Neutrophil (primary cell): ENCODE measurements around the gene ADCY7.

ENCODE experiments used
- H3K27ac ChIP-seq: fragments of 200-600 bp; sonication (generic); 2 replicates; pipeline ENCODE4 v1.5.1; 2016; ENCODE audit warnings: mild to moderate bottlenecking, moderate library complexity
- H3K27me3 ChIP-seq: fragments of 200-600 bp; sonication (generic); 2 replicates; pipeline ENCODE4 v1.6.0; 2016; ENCODE audit warnings: mild to moderate bottlenecking
- H3K36me3 ChIP-seq: fragments of 200-600 bp; sonication (generic); 2 replicates; pipeline ENCODE4 v1.5.1; 2017
- H3K4me1 ChIP-seq, 2 experiments: fragments of 200-600 bp in 1 of 2; sonication (generic) in 1 of 2; 1 replicate in 1 of 2; 2 replicates in 1 of 2; pipeline versions ENCODE4 v1.5.1 to v1.6.1; 2013 to 2016; ENCODE audit warnings: low read depth in 1 of 2, low read length in 1 of 2, mild to moderate bottlenecking in 1 of 2, moderate library complexity in 1 of 2; ENCODE audit not compliant: control insufficient read depth in 1 of 2, insufficient read depth in 1 of 2
- H3K4me3 ChIP-seq, 2 experiments: fragments of 200-600 bp in 1 of 2; sonication (generic) in 1 of 2; 1 replicate in 1 of 2; 2 replicates in 1 of 2; pipeline ENCODE4 v1.5.1; 2013 to 2016; ENCODE audit warnings: low read depth in 1 of 2, low read length in 1 of 2, mild to moderate bottlenecking in 1 of 2, moderate library complexity in 1 of 2
- H3K9me3 ChIP-seq: fragments of 200-600 bp; sonication (generic); 2 replicates; pipeline ENCODE4 v1.5.1; 2016
- TF ChIP-seq, protein P1 (sequence below): fragments of 200-600 bp; sonication (generic); IDR thresholded peaks from 2 replicates; pipeline ENCODE4 v1.5.1; 2016; ENCODE audit warnings: antibody characterized with exemption

The ADCY7 gene

DNA sequence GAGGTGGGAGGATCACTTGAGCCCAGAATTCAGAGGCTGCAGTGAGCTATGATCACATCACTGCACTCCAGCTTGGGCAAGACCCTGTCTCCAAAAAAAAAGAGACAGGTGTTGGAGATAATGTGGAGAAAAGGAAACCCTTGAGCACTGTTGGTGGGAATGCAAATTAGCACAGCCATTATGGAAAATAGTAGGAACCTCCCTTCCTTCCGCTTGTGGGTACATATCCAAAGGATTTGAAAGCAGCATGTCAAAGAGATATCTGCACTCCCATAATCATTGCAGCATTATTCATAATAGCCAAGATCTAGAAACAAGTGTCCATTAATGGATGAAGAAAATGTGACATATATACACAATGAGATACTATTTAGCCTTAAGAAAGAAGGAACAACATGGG, 9.7 kb upstream of the ADCY7 start:
- TF ChIP-seq, protein P1, sequence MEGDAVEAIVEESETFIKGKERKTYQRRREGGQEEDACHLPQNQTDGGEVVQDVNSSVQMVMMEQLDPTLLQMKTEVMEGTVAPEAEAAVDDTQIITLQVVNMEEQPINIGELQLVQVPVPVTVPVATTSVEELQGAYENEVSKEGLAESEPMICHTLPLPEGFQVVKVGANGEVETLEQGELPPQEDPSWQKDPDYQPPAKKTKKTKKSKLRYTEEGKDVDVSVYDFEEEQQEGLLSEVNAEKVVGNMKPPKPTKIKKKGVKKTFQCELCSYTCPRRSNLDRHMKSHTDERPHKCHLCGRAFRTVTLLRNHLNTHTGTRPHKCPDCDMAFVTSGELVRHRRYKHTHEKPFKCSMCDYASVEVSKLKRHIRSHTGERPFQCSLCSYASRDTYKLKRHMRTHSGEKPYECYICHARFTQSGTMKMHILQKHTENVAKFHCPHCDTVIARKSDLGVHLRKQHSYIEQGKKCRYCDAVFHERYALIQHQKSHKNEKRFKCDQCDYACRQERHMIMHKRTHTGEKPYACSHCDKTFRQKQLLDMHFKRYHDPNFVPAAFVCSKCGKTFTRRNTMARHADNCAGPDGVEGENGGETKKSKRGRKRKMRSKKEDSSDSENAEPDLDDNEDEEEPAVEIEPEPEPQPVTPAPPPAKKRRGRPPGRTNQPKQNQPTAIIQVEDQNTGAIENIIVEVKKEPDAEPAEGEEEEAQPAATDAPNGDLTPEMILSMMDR, result no peak
- Histone ChIP-seq H3K36me3 (no peaks in the 10 kb centered on the region), H3K4me1 (no peaks in the 10 kb centered on the region), H3K4me3 (no peak overlapping the region), H3K27me3 (peaks cover 13% of the 10 kb centered on the region), H3K9me3 (no peaks in the 10 kb centered on the region), H3K27ac (no peak overlapping the region)

DNA sequence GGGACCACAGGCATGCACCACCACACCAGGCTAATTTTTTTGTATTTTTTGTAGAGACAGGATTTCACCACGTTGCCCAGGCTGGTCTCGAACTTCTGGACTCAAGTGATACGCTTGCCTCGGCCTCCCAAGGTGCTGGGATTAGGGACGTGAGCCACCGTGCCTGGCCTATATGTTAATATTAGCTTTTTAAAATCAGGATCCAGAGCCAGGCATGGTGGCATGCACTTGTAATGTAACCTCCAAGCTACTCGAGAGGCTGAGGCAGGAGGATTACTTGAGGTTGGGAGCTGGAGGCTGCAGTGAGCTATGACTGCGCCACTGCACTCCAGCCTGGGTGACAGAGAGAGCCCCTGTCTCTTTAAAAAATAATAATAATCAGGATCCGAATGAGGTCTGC, 8.5 kb upstream of the ADCY7 start:
- H3K4me3 ChIP-seq, result no peak overlapping the region
- no peaks in the 10 kb centered on the region for H3K36me3 ChIP-seq
- H3K27ac ChIP-seq, result no peak overlapping the region
- no peaks in the 10 kb centered on the region for H3K4me1 ChIP-seq
- H3K27me3 ChIP-seq, result peaks cover 13% of the 10 kb centered on the region
- TF ChIP-seq, protein P1, result no peak
- no peaks in the 10 kb centered on the region for H3K9me3 ChIP-seq

DNA sequence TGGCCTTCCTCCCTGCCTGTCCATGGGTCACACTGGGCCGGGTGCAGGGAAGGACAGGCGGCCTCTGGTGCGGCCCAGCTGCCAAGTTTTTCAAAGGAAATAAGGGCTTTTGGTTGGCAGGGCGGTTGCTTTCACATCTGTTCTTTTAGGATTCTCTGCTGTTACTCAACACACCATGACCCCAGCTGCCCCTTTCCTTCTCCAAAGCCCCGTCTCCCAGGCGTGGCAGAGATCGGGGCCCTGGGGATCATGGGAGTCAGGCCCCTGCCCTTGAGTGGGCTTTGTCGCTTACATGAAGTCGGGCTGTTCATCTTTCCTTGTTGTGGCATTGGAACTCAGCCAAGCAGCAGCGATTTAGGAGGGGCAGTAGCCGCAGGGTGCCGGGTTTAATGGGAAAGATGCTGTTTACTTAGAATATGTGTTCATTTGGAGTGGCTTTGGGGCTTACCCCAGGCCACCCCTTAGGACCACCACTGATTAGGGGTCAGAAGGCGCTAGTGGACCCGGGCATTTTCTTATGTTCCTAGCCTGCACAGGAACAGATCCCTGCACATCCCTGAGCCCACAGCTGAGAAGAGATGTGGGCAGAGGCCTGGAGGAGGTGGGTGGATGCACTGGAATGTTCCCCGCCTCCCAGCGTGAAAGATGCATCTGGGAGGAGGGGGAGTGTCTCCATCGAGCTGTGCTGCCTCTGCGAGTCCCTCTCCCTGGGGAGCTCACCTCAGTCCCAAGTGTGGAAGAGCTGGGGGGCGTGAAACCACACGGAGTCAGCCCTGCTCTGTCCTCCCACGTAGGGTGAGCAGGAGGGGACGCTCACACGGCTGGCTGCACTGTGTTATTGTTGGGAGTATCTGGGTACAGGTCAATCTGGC, 6.8 kb upstream of the ADCY7 start:
- H3K36me3 ChIP-seq, result no peaks in the 10 kb centered on the region
- H3K27ac ChIP-seq, result no peak overlapping the region
- H3K9me3 ChIP-seq, result no peaks in the 10 kb centered on the region
- H3K27me3 ChIP-seq, result peaks cover 13% of the 10 kb centered on the region
- TF ChIP-seq, protein P1, result no peak
- no peak overlapping the region for H3K4me3 ChIP-seq
- peaks cover 0 to 4% of the 10 kb centered on the region in 2 experiments for H3K4me1 ChIP-seq

DNA sequence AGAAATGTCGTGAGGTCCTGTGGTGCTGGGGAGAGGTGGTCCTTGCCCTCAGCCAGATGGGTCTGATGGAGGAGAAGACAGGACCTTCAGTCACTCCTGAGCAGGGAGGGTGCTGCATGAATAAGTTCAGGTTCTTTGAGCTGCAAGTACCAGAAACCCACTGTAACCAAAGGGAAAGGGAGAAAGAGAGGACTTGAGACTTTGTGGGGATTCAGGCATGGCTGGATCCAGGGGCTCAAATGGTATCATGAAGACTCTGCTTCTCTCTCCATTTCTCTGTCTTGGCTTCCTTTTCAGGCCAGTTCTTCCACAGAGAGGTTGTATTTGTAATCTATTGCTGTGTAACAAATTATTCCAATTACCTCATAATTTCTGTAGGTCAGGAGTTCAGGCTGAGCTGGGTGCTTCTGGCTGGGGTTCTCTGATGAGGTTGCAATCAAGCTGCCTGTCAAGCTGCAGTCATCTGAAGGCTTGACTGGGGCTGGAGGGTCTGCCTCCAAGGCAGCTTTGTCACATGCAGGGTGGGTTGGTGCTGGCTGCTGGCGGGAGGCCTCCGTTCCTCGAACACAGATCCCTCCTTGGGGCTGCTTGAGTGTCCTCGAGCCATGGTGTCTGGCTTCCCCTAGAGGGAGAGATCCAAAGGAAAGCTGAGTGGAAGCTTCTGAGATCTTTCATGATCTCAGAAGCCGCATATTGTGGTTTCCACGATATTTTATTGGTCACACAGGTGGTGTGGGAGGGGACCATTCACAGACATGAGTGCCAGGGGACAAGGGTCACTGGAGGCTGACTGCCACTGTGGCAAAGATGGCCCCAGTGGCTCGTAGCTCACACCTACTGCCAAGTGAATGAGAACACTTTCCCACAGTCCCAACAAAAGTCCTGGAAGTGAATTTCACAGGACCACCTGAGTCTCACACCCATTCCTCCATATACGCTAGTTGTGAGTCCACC, 5.9 kb upstream of the ADCY7 start:
- Histone ChIP-seq H3K9me3 (no peaks in the 10 kb centered on the region), H3K4me3 (no peak overlapping the region), H3K27me3 (peaks cover 13% of the 10 kb centered on the region), H3K27ac (no peak overlapping the region), H3K36me3 (no peaks in the 10 kb centered on the region), H3K4me1 (peaks cover 0 to 4% of the 10 kb centered on the region in 2 experiments)
- TF ChIP-seq, protein P1, result no peak

DNA sequence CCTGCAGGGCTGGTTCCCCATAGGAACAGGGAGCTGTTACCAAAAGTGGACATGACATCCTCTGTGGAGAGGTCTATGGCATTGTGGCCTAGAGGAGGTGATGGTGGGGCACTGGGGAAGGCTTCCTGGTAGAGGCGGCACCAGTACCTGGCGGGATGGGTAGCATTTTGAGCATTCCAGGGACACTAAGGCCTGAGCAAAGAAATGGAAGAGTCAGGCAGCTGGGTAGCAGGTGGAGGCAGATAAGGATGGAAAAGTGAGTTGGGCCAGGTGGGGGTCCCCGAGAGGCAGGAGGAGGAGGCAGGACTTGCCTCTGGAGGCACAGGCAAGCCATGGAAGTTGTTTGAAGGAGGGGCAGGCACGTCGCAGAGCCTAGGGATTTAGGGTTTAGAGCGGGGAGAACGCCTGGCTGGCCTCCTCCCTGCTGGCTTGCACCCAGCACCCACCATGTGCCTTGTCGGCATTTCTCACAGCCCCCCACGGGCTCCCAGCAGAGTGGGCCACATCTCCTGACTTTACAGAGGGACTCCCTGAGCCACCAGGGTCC, 5.1 kb upstream of the ADCY7 start:
- H3K27me3 ChIP-seq, result peaks cover 13% of the 10 kb centered on the region
- H3K4me3 ChIP-seq, result no peak overlapping the region
- no peak overlapping the region for H3K27ac ChIP-seq
- H3K9me3 ChIP-seq, result no peaks in the 10 kb centered on the region
- H3K4me1 ChIP-seq, result peaks cover 4 to 5% of the 10 kb centered on the region in 2 experiments
- TF ChIP-seq, protein P1, result no peak
- no peaks in the 10 kb centered on the region for H3K36me3 ChIP-seq
